HG03095 (cell line): ENCODE measurements around the gene UBL3.

Source experiments
- ATAC-seq: cut with Tn5 transposase; IDR thresholded peaks from one replicate; pipeline ENCODE4 v1.9.1; 2021; ENCODE audit warnings: moderate library complexity; ENCODE audit not compliant: unreplicated experiment

The UBL3 gene

DNA sequence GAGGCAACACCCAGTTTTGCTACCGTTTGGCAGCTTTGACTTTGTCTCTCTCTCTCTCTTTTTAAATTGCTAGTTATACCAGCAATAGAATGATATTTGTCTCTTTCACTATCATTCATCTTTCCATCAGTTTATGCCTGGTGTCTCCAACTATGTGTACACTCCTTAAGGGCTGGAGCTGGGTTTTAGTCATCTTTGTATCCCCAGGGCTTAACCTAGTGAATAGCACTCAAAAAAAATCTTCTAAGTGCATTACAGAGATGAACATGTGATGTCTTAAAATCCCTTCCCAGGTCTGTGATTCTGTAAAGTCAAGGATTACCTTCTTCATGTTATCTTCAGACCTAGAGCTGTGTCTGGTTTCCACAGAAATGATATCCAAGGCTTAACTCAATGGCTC, 7.8 kb upstream of the UBL3 start:
- ATAC-seq, result no peak

DNA sequence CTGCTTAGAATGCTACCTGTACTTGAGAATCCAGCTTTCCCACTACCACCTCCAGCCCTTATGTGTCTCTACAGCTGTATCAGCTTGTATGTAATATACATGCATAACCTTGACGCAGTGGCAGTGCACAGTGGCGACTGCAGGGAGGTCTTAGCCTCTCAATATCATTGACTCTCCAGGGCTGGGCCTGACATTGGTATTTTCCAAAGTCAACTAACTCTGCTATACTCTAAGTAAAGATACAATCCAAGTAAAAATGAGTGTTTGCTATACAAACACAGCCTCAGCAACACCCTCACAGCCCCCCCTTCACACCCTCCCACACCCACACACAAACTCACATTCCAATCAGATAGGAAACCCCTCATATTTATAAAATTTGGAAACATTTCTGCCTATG, 6.7 kb upstream of the UBL3 start:
- ATAC-seq, result no peak

DNA sequence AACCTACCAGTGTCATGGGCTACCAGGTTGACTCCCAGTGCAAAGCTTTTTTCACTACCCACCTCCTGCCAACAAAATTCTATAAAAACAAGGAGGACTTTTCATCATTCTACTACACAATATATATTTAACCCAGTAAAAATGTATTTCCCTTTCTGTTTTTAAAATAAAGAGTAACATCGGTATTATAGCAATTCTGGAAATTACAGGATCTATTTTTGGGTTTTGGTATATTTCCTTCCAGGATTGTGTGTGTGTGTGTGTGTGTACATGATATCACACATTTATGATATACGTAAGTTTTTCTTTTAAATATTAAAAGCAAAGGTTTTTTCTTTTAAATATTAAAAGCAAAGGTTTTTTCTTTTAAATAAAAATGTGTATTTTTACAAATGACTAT, 6.0 kb upstream of the UBL3 start:
- ATAC-seq, result no peak

DNA sequence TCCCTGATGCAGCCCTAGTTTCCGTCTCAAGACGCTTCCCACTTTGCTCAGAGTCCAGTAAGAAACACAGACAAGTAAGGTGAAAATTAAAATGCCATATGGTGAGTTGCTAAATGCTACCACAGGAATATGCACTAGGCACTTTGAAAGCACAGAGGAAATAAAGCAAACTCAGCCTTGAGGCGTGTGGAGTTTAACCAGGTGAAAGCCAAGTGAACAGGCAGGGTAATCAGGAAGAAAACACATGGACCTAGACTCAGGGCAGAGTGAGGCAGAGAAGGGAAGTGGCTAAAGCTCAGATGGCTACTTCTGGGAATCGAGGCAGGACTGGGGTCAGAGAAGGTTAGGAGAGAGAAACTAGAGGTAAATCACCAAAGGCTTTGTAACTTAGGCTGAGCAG, 5.4 kb upstream of the UBL3 start:
- ATAC-seq, result no peak

DNA sequence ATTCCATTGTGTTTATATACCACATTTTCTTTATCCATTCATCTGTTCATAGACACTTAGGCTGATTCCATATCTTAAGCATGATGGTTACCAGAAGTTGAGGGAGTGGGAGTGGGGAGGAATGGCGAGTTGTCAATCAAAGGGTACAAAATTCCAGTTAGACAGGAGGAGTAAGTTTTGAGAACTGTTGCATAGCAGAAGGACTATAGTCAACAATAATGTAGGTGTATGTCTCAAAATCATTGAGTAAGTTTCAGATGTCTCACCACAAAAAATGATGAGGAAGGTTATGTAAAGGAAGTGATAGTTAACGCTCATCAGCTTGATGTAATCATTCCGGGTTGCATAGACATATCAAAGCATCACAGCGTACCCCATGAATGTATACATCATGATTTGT, 4.6 kb upstream of the UBL3 start:
- ATAC-seq, result no peak

DNA sequence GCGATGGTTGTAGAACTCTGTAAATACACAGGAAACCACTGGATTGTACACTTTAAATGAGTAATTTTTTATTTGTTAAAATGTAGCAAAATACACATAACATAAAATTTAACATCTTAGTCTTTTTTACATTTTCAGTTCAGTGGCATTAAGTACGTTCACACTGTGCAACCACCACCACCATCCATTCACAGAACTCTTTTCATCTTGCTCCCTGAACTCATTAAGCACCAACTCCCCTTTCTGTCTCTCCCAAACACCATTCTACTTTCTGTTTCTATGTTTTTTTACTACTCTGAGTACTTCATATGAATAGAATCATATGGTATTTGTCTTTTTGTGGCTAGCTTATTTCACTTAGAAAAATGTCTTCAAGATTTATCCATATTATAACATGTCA, 2.7 kb upstream of the UBL3 start:
- ATAC-seq, result no peak

- no peak for ATAC-seq
Observed at GRCh38 chr13:29852472-29853054, 2.1 kb upstream of the UBL3 start.

GRCh38 chr13:29849731-29850212, 645 bp downstream of the UBL3 start:
- ATAC-seq, result peak; percentile 28

DNA sequence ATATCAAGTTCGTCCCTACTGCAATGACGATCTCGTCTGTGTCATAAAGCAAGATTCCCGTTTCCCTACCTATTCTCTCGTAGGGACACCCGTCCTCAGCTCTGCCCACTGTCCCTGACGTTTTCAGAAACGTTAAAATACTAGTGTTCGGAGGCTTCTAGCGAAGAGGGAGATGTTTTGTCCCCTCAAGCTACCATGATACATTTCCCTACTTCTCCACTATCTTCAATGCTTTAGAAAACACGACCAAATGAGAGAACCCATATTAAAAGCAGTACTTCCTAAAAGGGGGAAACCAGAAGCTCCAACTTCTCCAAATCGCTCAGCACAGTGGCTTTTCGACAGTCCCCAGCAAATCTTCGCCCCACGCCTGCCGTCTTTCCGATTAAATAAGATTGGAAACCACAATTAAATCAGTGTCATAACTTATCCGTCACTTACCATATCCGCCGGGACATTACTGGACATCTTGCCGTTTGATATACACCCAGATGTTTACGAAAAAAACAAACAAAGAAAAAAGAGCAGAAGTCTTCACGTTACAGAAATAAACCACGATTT, 1.3 kb downstream of the UBL3 start:
- ATAC-seq, result no peak

- ATAC-seq, result no peak
Observed at GRCh38 chr13:29847501-29847983, 2.9 kb downstream of the UBL3 start.

- no peak for ATAC-seq
Observed at GRCh38 chr13:29846475-29847256, 3.8 kb downstream of the UBL3 start.

DNA sequence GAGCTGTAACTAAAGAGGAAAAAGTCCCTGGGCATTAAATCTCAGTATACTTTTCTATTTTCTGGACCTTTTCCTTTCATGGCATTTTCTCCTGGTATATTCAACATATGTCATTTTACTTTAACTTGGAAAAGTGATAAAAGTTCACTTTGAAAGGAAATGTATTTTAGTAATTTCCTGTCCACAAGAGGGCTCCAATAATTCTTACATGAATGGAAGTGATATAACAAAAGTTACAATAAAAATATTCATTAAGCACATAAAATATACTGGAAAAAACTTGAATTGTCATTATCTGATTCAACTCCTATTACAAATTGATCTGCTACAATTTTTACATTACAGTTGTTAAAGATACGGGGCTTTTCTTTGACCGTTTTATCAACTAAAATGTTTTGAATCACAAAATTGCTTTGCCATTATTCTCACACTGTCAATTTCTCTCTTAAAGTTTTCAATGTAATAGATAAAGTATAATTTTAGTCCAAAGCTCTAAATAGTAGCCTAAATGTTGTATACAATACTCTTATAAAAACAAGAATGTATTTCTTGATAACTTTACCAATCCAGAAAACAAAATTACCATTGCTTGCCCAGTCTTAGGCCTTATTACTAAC, 4.9 kb downstream of the UBL3 start:
- ATAC-seq, result no peak

- no peak for ATAC-seq
Observed at GRCh38 chr13:29844441-29844840, 6.0 kb downstream of the UBL3 start.

DNA sequence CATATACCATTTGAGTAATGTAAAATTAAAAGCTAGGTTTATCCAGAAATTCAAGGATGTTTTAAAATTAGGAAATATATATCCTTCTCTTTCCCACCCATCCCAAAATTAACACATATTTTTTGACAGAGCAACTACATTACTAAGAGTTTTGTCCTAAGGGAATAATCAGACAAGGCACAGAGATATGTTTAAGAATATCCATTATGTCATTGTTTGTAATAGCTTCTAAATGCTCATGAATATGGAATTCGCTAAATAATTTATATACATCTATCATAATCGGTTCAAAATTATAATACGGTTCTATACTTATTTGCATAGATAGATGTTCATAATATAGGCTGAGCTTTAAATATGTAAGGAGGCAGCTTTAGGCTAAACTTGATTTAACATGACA, 9.8 kb downstream of the UBL3 start:
- ATAC-seq, result no peak

DNA sequence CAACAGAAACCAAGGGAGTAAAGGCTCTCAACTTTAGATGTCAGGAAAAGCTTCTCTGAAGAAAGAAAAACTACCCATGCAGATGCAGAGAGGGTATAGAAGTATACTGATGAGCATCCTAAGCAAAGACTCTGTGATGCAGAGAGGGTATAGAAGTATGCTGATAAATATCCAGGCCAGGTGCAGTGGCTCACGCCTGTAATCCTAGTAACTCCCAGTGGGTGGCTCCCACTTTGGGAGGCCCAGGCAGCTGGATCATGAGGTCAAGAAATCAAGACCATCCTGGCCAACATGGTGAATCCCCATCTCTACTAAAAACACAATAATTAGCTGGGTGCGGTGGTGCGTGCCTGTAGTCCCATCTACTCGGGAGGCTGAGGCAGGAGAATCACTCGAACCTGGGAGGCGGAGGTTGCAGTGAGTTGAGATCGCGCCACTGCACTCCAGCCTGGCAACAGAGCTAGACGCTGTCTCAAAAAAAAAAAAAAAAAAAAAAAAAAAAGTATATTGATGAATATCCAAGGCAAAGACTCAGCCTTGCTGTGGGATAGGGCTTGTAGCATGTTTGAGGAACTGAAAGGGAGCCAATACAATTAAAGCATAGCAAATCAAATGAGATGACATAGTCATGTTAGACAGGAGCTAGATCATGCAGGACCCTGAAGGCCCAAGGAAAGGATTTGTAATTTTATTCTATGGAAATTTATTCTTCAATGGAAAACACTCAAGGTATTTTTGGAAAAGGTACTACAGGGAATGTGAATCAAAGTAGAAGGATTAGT, 14.9 kb downstream of the UBL3 start:
- no peak for ATAC-seq

DNA sequence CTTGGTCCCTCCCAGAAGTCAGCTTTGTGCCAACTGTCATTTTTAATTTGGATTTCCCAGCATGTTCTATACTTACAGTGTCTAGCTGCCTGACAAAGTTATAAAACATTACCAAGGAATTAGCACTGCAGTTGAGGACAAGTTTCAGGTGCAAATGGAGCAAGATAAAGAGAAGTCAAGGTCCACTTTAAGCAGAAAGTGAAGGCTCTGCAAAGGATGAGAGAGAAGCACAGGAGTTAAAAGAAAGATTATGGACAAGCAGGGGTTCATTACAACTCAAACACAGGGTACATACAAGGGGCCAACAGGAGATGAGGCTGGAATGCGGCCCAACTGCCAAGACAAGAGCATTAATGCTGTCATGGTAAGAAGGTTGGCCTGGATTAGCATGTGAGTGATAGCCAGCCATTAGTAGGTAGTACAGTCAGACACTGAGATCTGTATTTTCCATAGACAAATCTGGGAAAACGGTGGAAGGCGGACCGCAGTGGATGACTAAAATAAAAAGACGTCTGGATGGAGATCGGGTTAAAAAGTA, 17.6 kb downstream of the UBL3 start:
- ATAC-seq, result no peak

DNA sequence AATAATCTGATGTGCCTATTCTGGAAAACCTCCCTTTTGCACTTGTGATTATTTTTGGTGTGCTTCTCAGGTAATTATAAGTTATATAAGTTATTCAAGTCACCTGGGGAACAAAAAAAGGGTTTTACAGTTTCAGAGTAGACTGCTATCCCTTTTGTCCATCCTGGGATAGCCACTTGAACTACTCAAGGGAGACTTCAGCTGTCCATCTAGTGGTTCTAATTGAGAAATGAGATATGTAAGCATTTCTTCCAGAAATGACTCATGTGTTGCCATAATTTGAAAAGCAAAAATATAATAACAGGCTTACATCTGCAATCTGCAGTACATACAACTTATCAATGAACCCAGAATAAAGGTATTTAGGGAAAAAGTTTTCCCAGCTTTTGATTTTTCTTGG, 20.4 kb downstream of the UBL3 start:
- ATAC-seq, result no peak

DNA sequence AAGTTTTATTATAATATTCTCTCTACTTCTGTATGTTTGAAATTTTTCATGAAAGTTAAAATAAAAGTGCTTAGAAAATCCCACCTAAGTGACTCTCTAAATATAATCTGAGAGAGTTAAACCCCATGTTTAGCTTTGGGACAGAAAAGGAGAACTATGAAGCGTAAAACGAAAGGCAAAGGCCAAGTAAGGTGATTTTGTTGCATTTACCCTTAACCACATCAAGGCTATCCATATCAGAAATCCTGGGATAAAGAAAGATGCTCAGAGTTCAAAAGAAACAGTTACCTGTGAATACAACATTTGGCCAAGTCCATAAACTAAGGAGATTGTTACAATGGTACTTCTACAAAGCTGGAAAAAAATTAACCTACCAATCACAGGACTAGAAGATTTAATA, 31.3 kb downstream of the UBL3 start:
- ATAC-seq, result no peak

- ATAC-seq, result peak; percentile 97
Observed at GRCh38 chr13:29817604-29818378, 32.6 kb downstream of the UBL3 start.

DNA sequence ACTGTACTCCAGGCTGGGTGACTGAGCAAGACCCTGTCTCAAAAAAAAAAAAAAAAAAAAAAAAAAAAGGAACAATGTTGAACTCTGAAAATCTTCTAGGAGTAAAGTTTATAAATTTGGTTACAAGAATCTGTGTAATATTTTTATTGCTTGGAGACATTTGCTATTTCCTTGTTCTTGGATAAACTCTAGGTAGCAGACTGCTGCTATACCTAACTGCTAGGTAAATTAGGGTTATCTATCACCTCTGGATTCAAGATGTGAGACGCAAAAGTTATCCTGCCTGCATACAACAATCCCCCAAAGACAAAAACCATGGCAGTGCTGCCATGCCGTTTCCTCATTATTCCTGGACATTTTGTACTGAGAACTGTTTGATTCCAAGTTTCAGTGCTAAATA, 33.7 kb downstream of the UBL3 start:
- no peak for ATAC-seq
